Kidney (tissue), 14 donors: ENCODE data around the gene LUC7L. TPM values are rescaled to one million over a fixed set of nuclear protein-coding genes. Genes with fewer than 3 reads are reported as not detected.
"Not testable (repeated sequence)": the region's sequence is repeated elsewhere in the genome, so short reads cannot be mapped to it uniquely, and the experiment has no call there.

Experiments
- DNase-seq, 5 donors: peaks; one replicate each; pipeline ENCODE4 v3.0.0-alpha.2; 2013 to 2020
- FAIRE-seq: peaks from 2 replicates; lab custom pipeline; 2012; peaks lifted over from hg19 to GRCh38; lab: Jason Lieb, UNC
- H3K27ac ChIP-seq, 2 donors: one replicate each; pipeline ENCODE4 v1.7.0; 2013; ENCODE audit warnings: low read depth in 2 of 2, low read length in 2 of 2, inconsistent platforms in 1 of 2
- H3K27me3 ChIP-seq: one replicate; pipeline ENCODE4 v1.7.1; 2013; ENCODE audit warnings: low read length, inconsistent platforms; ENCODE audit not compliant: control insufficient read depth, insufficient read depth
- H3K36me3 ChIP-seq, 3 donors: one replicate each; pipeline versions ENCODE4 v1.7.0 to v1.7.1; 2013; ENCODE audit warnings: low read length in 3 of 3, control low read depth in 1 of 3, inconsistent platforms in 1 of 3; ENCODE audit not compliant: insufficient read depth in 3 of 3, control insufficient read depth in 2 of 3
- H3K4me1 ChIP-seq, 3 donors: one replicate each; pipeline versions ENCODE4 v1.7.0 to v1.7.1; 2013; ENCODE audit warnings: low read length in 3 of 3, inconsistent platforms in 1 of 3, low read depth in 1 of 3; ENCODE audit not compliant: control insufficient read depth in 2 of 3, insufficient read depth in 2 of 3
- H3K4me3 ChIP-seq, 3 donors: one replicate each; pipeline versions ENCODE4 v1.7.0 to v1.8.1; 2013; ENCODE audit warnings: low read length in 3 of 3, control low read depth in 1 of 3, inconsistent platforms in 1 of 3
- H3K9ac ChIP-seq, 3 donors: one replicate each; pipeline versions ENCODE4 v1.7.0 to v1.7.1; 2013; ENCODE audit warnings: low read length in 3 of 3, control low read depth in 1 of 3, inconsistent platforms in 1 of 3
- H3K9me3 ChIP-seq, 3 donors: one replicate each; pipeline versions ENCODE4 v1.7.0 to v1.7.1; 2013; ENCODE audit warnings: low read length in 3 of 3, control low read depth in 1 of 3, inconsistent platforms in 1 of 3; ENCODE audit not compliant: control insufficient read depth in 2 of 3, insufficient read depth in 1 of 3
- intact Hi-C: fragments of 100-400 bp; cut with DNase I; formaldehyde crosslinking; loops from one replicate; pipeline ENCODE4 v1.11.1; 2022
- polyA plus RNA-seq: library from polyadenylated mRNA; stranded (reverse); fragments of 350-450 nt; fragmentation: Illumina TruSeq; extraction: RNeasy Lipid Tissue Mini Kit (QIAGEN cat#74804); gene quantifications from one replicate; pipeline ENCODE4 v1.2.3, GENCODE V29; 2014; ENCODE audit warnings: low read depth, low replicate concordance; ENCODE audit not compliant: insufficient read depth
- total RNA-seq: library from RNA; stranded (reverse); fragmentation: NEBNext Ultra II Directional; extraction: Animal tissue kit (Norgen Biotek cat#: 25700); gene quantifications from one replicate; pipeline ENCODE4 v1.2.1, GENCODE V29; 2021
- TF ChIP-seq, protein P1 (sequence below): IDR thresholded peaks from 3 replicates; pipeline ENCODE4 v1.5.1; 2012; ENCODE audit warnings: mild to moderate bottlenecking, moderate library complexity, borderline replicate concordance; ENCODE audit not compliant: insufficient read depth; ENCODE audit errors: extremely low read depth
- donor health status: control.
- donor health status: control.
- donor health status: control.
- donor health status: control.
- donor health status: control.
- donor health status: DM: yes; HTN: yes; CAD: no.
- donor health status: Normal renal cell carcinoma (clear cell type).

Gene LUC7L
- total and polyA plus RNA-seq, 2 donors from 2014 or later = 56.3 to 72.0 TPM

DNA sequence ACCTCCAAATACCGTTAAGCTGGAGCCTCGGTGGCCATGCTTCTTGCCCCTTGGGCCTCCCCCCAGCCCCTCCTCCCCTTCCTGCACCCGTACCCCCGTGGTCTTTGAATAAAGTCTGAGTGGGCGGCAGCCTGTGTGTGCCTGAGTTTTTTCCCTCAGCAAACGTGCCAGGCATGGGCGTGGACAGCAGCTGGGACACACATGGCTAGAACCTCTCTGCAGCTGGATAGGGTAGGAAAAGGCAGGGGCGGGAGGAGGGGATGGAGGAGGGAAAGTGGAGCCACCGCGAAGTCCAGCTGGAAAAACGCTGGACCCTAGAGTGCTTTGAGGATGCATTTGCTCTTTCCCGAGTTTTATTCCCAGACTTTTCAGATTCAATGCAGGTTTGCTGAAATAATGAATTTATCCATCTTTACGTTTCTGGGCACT, 51.8 kb downstream of the LUC7L start:
- TF ChIP-seq, protein P1, sequence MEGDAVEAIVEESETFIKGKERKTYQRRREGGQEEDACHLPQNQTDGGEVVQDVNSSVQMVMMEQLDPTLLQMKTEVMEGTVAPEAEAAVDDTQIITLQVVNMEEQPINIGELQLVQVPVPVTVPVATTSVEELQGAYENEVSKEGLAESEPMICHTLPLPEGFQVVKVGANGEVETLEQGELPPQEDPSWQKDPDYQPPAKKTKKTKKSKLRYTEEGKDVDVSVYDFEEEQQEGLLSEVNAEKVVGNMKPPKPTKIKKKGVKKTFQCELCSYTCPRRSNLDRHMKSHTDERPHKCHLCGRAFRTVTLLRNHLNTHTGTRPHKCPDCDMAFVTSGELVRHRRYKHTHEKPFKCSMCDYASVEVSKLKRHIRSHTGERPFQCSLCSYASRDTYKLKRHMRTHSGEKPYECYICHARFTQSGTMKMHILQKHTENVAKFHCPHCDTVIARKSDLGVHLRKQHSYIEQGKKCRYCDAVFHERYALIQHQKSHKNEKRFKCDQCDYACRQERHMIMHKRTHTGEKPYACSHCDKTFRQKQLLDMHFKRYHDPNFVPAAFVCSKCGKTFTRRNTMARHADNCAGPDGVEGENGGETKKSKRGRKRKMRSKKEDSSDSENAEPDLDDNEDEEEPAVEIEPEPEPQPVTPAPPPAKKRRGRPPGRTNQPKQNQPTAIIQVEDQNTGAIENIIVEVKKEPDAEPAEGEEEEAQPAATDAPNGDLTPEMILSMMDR = no peak
- H3K27ac ChIP-seq = no peak overlapping the region
- peaks cover 27% of the 10 kb centered on the region for H3K27me3 ChIP-seq
- H3K4me3 ChIP-seq = no peak overlapping the region
- no peaks in the 10 kb centered on the region for H3K36me3 ChIP-seq
- no peaks in the 10 kb centered on the region for H3K9me3 ChIP-seq
- DNase-seq = peak in 2 of 5 donors; percentile 49 to 63
- peaks cover 0 to 3% (median 0%) of the 10 kb centered on the region in 3 donors for H3K4me1 ChIP-seq
- FAIRE-seq = no peak
- H3K9ac ChIP-seq = no peak overlapping the region
- intact Hi-C loops = no loop called here

DNA sequence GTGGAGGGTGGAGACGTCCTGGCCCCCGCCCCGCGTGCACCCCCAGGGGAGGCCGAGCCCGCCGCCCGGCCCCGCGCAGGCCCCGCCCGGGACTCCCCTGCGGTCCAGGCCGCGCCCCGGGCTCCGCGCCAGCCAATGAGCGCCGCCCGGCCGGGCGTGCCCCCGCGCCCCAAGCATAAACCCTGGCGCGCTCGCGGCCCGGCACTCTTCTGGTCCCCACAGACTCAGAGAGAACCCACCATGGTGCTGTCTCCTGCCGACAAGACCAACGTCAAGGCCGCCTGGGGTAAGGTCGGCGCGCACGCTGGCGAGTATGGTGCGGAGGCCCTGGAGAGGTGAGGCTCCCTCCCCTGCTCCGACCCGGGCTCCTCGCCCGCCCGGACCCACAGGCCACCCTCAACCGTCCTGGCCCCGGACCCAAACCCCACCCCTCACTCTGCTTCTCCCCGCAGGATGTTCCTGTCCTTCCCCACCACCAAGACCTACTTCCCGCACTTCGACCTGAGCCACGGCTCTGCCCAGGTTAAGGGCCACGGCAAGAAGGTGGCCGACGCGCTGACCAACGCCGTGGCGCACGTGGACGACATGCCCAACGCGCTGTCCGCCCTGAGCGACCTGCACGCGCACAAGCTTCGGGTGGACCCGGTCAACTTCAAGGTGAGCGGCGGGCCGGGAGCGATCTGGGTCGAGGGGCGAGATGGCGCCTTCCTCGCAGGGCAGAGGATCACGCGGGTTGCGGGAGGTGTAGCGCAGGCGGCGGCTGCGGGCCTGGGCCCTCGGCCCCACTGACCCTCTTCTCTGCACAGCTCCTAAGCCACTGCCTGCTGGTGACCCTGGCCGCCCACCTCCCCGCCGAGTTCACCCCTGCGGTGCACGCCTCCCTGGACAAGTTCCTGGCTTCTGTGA, 52.5 kb downstream of the LUC7L start, which contains the start of gene HBA1:
Gene HBA1 (plus strand): TSS at position 204 of the 906 bp plus-strand sequence. CDS start 37 bp downstream, at position 241.
- intact Hi-C loops, H3K9me3 ChIP-seq, H3K4me1 ChIP-seq, H3K27ac ChIP-seq, FAIRE-seq, H3K9ac ChIP-seq, H3K36me3 ChIP-seq, H3K4me3 ChIP-seq: not testable (repeated sequence)
- DNase-seq = peak in 1 of 5 donors; percentile 54
- peaks cover 28% of the 10 kb centered on the region for H3K27me3 ChIP-seq

DNA sequence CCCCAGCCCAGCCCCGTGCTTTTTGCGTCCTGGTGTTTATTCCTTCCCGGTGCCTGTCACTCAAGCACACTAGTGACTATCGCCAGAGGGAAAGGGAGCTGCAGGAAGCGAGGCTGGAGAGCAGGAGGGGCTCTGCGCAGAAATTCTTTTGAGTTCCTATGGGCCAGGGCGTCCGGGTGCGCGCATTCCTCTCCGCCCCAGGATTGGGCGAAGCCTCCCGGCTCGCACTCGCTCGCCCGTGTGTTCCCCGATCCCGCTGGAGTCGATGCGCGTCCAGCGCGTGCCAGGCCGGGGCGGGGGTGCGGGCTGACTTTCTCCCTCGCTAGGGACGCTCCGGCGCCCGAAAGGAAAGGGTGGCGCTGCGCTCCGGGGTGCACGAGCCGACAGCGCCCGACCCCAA, 53.2 kb downstream of the LUC7L start:
- H3K4me1 ChIP-seq, H3K9me3 ChIP-seq, intact Hi-C loops, H3K4me3 ChIP-seq, FAIRE-seq, H3K36me3 ChIP-seq, H3K9ac ChIP-seq, H3K27ac ChIP-seq: not testable (repeated sequence)
- peaks cover 32% of the 10 kb centered on the region for H3K27me3 ChIP-seq
- DNase-seq = peak in 1 of 5 donors; percentile 39

DNA sequence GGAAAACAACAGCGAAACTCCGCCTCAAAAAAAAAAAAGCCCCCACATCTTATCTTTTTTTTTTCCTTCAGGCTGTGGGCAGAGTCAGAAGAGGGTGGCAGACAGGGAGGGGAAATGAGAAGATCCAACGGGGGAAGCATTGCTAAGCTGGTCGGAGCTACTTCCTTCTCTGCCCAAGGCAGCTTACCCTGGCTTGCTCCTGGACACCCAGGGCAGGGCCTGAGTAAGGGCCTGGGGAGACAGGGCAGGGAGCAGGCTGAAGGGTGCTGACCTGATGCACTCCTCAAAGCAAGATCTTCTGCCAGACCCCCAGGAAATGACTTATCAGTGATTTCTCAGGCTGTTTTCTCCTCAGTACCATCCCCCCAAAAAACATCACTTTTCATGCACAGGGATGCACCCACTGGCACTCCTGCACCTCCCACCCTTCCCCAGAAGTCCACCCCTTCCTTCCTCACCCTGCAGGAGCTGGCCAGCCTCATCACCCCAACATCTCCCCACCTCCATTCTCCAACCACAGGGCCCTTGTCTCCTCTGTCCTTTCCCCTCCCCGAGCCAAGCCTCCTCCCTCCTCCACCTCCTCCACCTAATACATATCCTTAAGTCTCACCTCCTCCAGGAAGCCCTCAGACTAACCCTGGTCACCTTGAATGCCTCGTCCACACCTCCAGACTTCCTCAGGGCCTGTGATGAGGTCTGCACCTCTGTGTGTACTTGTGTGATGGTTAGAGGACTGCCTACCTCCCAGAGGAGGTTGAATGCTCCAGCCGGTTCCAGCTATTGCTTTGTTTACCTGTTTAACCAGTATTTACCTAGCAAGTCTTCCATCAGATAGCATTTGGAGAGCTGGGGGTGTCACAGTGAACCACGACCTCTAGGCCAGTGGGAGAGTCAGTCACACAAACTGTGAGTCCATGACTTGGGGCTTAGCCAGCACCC, 54.0 kb downstream of the LUC7L start:
- Histone ChIP-seq H3K36me3 (no peaks in the 10 kb centered on the region), H3K27ac (no peak overlapping the region), H3K4me3 (no peak overlapping the region), H3K27me3 (peaks cover 36% of the 10 kb centered on the region), H3K9me3 (no peaks in the 10 kb centered on the region), H3K9ac (no peak overlapping the region), H3K4me1 (no peaks in the 10 kb centered on the region)
- intact Hi-C loops = no loop called here
- TF ChIP-seq, protein P1 = no peak
- peak in 1 of 5 donors; percentile 19 for DNase-seq
- no peak for FAIRE-seq

DNA sequence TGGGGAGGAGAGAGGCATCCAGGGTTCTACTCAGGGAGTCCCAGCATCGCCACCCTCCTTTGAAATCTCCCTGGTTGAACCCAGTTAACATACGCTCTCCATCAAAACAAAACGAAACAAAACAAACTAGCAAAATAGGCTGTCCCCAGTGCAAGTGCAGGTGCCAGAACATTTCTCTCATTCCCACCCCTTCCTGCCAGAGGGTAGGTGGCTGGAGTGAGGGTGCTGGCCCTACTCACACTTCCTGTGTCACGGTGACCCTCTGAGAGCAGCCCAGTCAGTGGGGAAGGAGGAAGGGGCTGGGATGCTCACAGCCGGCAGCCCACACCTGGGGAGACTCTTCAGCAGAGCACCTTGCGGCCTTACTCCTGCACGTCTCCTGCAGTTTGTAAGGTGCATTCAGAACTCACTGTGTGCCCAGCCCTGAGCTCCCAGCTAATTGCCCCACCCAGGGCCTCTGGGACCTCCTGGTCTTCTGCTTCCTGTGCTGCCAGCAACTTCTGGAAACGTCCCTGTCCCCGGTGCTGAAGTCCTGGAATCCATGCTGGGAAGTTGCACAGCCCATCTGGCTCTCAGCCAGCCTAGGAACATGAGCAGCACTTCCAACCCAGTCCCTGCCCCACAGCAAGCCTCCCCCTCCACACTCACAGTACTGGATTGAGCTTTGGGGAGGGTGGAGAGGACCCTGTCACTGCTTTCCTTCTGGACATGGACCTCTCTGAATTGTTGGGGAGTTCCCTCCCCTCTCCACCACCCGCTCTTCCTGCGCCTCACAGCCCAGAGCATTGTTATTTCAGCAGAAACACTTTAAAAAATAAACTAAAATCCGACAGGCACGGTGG, 55.1 kb downstream of the LUC7L start:
- H3K27ac ChIP-seq, H3K9me3 ChIP-seq, H3K4me3 ChIP-seq, FAIRE-seq, H3K36me3 ChIP-seq, H3K9ac ChIP-seq, intact Hi-C loops, H3K4me1 ChIP-seq: not testable (repeated sequence)
- peaks cover 34% of the 10 kb centered on the region for H3K27me3 ChIP-seq
- DNase-seq = peak in 1 of 5 donors; percentile 64
